HepG2 (cell line): ENCODE results near the gene ARHGAP22. TPM values are rescaled to one million over a fixed set of nuclear protein-coding genes. Genes with fewer than 3 reads are reported as not detected.

Experiments
- ATAC-seq: fragments of 200-7000 bp; cut with Tn5 transposase; 3 replicates; pipeline ENCODE4 v1.9.1; 2020; ENCODE audit warnings: mild to moderate bottlenecking, moderate library complexity
- BruUV-seq: library from RNA; stranded (reverse); fragments of 400-500 nt; replicated peaks from 2 replicates; lab custom pipeline; 2021; lab: Mats Ljungman, UMichigan
- CTCF ChIA-PET: fragments of 300-600 bp; formaldehyde crosslinking; extraction: SDS; loops from one replicate; lab custom pipeline; 2021; ENCODE audit warnings: low total read pairs, inconsistent platforms, low intra/inter-chr PET ratio; lab: Yijun Ruan, JAX
- POLR2A ChIA-PET: fragments of 350-600 bp; sonication (Branson Sonifier 250); formaldehyde crosslinking; loops from one replicate; lab custom pipeline; 2020; ENCODE audit warnings: antibody characterized with exemption, inconsistent platforms; lab: Yijun Ruan, JAX
- DNase-seq: peaks from one replicate; pipeline ENCODE4 v3.0.0-alpha.2; 2015; ENCODE audit warnings: low spot score
- FAIRE-seq: peaks from 3 replicates; lab custom pipeline; 2011; peaks lifted over from hg19 to GRCh38; lab: Jason Lieb, UNC
- H2AFZ ChIP-seq: one replicate; pipeline ENCODE4 v1.6.1; 2011; ENCODE audit warnings: low read length, inconsistent platforms
- H3K27ac ChIP-seq: fragments of 300-600 bp; 3 replicates; pipeline ENCODE4 v1.8.0; 2011; ENCODE audit warnings: mixed run types, mild to moderate bottlenecking, mixed read lengths, low read length, inconsistent platforms; ENCODE audit not compliant: insufficient read depth; ENCODE audit errors: extremely low read length
- H3K27me3 ChIP-seq, 2 experiments: fragments of 200-600 bp in 1 of 2; 2 replicates in 1 of 2; 3 replicates in 1 of 2; pipeline versions ENCODE4 v1.6.0 to v1.8.0; 2011; ENCODE audit warnings: low read length in 2 of 2, mild to moderate bottlenecking in 2 of 2, moderate library complexity in 2 of 2, inconsistent platforms in 1 of 2; ENCODE audit not compliant: insufficient read depth in 2 of 2, control insufficient read depth in 1 of 2
- H3K36me3 ChIP-seq, 2 experiments: fragments of 200-600 bp in 1 of 2; replicated peaks in 1 of 2; 2 replicates in 1 of 2; 3 replicates in 1 of 2; pipeline versions ENCODE4 v1.5.1 to v1.8.0; 2011; ENCODE audit warnings: low read length in 2 of 2, inconsistent platforms in 1 of 2; ENCODE audit not compliant: insufficient read depth in 2 of 2, control insufficient read depth in 1 of 2
- H3K4me1 ChIP-seq: 2 replicates; pipeline ENCODE4 v1.5.1; 2012; ENCODE audit warnings: low read length, inconsistent platforms; ENCODE audit not compliant: insufficient read depth
- H3K4me2 ChIP-seq: 2 replicates; pipeline ENCODE4 v1.6.0; 2011; ENCODE audit warnings: low read depth, low read length, inconsistent platforms
- H3K4me3 ChIP-seq, 3 experiments: fragments of 200-600 bp in 1 of 3; sonication (generic), shearing (Covaris generic) in 1 of 3; replicated peaks in 1 of 3; 2 replicates each; pipeline ENCODE4 v1.5.1; 2011 to 2016; ENCODE audit warnings: low read length in 3 of 3, inconsistent platforms in 2 of 3, low read depth in 2 of 3, mild to moderate bottlenecking in 2 of 3, control low read depth in 1 of 3, mixed read lengths in 1 of 3; ENCODE audit not compliant: insufficient read depth in 1 of 3
- H3K79me2 ChIP-seq: one replicate; pipeline ENCODE4 v1.6.1; 2011; ENCODE audit warnings: low read length, inconsistent platforms; ENCODE audit not compliant: insufficient read depth
- H3K9ac ChIP-seq: 2 replicates; pipeline ENCODE4 v1.6.0; 2011; ENCODE audit warnings: mild to moderate bottlenecking, low read depth, low read length, inconsistent platforms; ENCODE audit not compliant: insufficient read depth
- H3K9me3 ChIP-seq: 2 replicates; pipeline ENCODE4 v1.5.1; 2012; ENCODE audit warnings: mild to moderate bottlenecking, low read length
- H4K20me1 ChIP-seq: 2 replicates; pipeline ENCODE4 v1.6.0; 2011; ENCODE audit warnings: inconsistent platforms, mild to moderate bottlenecking, low read length, moderate library complexity; ENCODE audit not compliant: insufficient read depth
- CENPT ChIP-seq: sonication (generic); formaldehyde crosslinking; IDR thresholded peaks from 2 replicates; pipeline ENCODE4 v1.8.0; 2022; ENCODE audit warnings: low read depth, mild to moderate bottlenecking, moderate library complexity, missing genetic modification reagents
- MIXL1 ChIP-seq: IDR thresholded peaks from 2 replicates; pipeline ENCODE4 v1.6.1; 2016
- MTF1 ChIP-seq: sonication (generic); formaldehyde crosslinking; IDR thresholded peaks from 2 replicates; pipeline ENCODE4 v1.5.0; 2020; ENCODE audit warnings: missing genetic modification reagents
- MYC ChIP-seq: sonication (generic); formaldehyde crosslinking; IDR thresholded peaks from 2 replicates; pipeline ENCODE4 v1.9.0; 2021; ENCODE audit warnings: missing genetic modification reagents, borderline replicate concordance
- NFRKB ChIP-seq: fragments of 450-650 bp; IDR thresholded peaks from 2 replicates; pipeline ENCODE4 v1.6.1; 2017
- TCF7L2 ChIP-seq: IDR thresholded peaks from 2 replicates; pipeline ENCODE4 v1.6.1; 2011; ENCODE audit warnings: mild to moderate bottlenecking, low read depth, low read length, moderate library complexity
- ZNF234 ChIP-seq: sonication (generic); formaldehyde crosslinking; conservative IDR thresholded peaks from 2 replicates; pipeline ENCODE4 v1.5.1; 2020; ENCODE audit warnings: mild to moderate bottlenecking, missing genetic modification reagents
- ZNF670 ChIP-seq: sonication (generic); formaldehyde crosslinking; IDR thresholded peaks from 2 replicates; pipeline ENCODE4 v1.8.0; 2022; ENCODE audit warnings: mild to moderate bottlenecking, missing genetic modification reagents, borderline replicate concordance
- ZNF713 ChIP-seq: sonication (generic); formaldehyde crosslinking; IDR thresholded peaks from 2 replicates; pipeline ENCODE4 v1.4.0; 2020; ENCODE audit warnings: mild to moderate bottlenecking, missing genetic modification reagents
- ZNF891 ChIP-seq: sonication (generic); formaldehyde crosslinking; IDR thresholded peaks from 2 replicates; pipeline ENCODE4 v1.5.0; 2020; ENCODE audit warnings: mild to moderate bottlenecking, missing genetic modification reagents
- ZSCAN29 ChIP-seq: sonication (generic); formaldehyde crosslinking; conservative IDR thresholded peaks from 2 replicates; pipeline ENCODE4 v1.4.0; 2020; ENCODE audit warnings: mild to moderate bottlenecking, missing genetic modification reagents
- ZZZ3 ChIP-seq: sonication (generic); formaldehyde crosslinking; IDR thresholded peaks from 2 replicates; pipeline ENCODE4 v1.4.0; 2020; ENCODE audit warnings: missing genetic modification reagents, mild to moderate bottlenecking, borderline replicate concordance
- WGBS: methylation state at CpG from one replicate; pipeline ENCODE4 v1.1.6; 2017; ENCODE audit warnings: low lambda C conversion rate; 5-methylcytosine and 5-hydroxymethylcytosine counted together
- in situ Hi-C: cut with HindIII; loops from 2 replicates; pipeline ENCODE4 v1.10.0; 2017; ENCODE audit warnings: low pct_unique_long_range_greater_than_20kb; ENCODE audit not compliant: extremely low pct_ligation_motif_present
- intact Hi-C: fragments of 100-400 bp; cut with micrococcal nuclease; formaldehyde crosslinking; loops from one replicate; pipeline ENCODE4 v1.10.0; 2022; ENCODE audit not compliant: unreplicated experiment
- polyA plus RNA-seq, 8 experiments: library from polyadenylated mRNA; depleted of rRNA in 3 of 8; stranded (reverse) in 7 of 8; unstranded in 1 of 8; fragments of >200 nt; fragmentation: Illumina TruSeq in 4 of 8; extraction: Trizol in 4 of 8; gene quantifications; 2 replicates each; pipeline versions ENCODE4 v1.2.1 to v1.2.3, GENCODE V29; 2011 to 2016; ENCODE audit warnings: low read depth in 4 of 8, missing spikeins in 1 of 8, mixed read lengths in 1 of 8; ENCODE audit not compliant: insufficient read depth in 1 of 8
- total RNA-seq, 5 experiments: library from RNA; depleted of rRNA; stranded (reverse); fragments of >200 nt; fragmentation: Illumina TruSeq; extraction: Trizol; gene quantifications; 2 replicates each; pipeline ENCODE4 v1.2.3, GENCODE V29; 2016; ENCODE audit warnings: low read depth in 1 of 5
- TF ChIP-seq, protein P1 (sequence below), 2 experiments: sonication (generic) in 1 of 2; formaldehyde crosslinking in 1 of 2; IDR thresholded peaks; 2 replicates each; pipeline versions ENCODE4 v1.4.0 to v1.6.1; 2018 to 2020; ENCODE audit warnings: missing genetic modification reagents in 2 of 2, borderline replicate concordance in 1 of 2, low read depth in 1 of 2, mild to moderate bottlenecking in 1 of 2, missing biosample characterization in 1 of 2
- TF ChIP-seq, protein P2 (sequence below): sonication (generic); formaldehyde crosslinking; IDR thresholded peaks from 2 replicates; pipeline ENCODE4 v1.5.1; 2020; ENCODE audit warnings: mild to moderate bottlenecking, missing genetic modification reagents, borderline replicate concordance

The ARHGAP22 gene
- total and polyA plus RNA-seq, 2 of the 13 experiments (the other 11 are each of a cell fraction or from before 2014, with no cell fraction given) = 0.08 to 0.38 TPM

DNA sequence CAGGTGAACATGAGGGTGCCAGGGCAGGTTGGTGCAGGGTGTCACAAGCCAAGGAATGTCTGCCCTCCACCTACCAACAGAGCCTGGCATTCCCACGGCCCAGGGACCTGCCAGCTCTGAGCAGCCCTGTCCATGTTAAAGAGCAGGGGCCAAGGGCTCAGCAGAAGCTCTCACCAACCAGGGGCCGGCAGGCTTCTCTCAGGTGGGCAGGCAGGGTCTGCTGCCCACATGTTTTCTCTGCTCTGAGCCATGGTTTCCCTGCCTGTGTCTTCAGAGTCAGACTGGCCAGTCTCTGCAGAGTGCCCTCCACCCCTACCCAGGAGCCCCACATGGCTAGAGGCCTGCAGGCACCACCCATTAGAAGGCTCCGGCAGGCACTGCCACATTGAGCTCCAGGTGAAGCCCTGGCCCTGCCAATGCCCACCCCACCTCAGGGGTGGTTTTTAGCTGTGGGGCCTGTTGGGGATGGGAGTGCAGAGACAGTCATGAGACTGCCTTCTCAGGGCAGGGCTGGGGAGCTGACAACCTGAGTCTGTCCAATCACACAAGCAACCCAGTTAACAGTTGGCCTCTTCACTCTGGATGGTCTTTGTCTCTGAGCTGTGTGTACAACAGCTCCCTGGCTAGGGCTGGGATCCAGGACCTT lies 135.9 kb downstream of the ARHGAP22 start (continued):
- TF ChIP-seq, protein P1, sequence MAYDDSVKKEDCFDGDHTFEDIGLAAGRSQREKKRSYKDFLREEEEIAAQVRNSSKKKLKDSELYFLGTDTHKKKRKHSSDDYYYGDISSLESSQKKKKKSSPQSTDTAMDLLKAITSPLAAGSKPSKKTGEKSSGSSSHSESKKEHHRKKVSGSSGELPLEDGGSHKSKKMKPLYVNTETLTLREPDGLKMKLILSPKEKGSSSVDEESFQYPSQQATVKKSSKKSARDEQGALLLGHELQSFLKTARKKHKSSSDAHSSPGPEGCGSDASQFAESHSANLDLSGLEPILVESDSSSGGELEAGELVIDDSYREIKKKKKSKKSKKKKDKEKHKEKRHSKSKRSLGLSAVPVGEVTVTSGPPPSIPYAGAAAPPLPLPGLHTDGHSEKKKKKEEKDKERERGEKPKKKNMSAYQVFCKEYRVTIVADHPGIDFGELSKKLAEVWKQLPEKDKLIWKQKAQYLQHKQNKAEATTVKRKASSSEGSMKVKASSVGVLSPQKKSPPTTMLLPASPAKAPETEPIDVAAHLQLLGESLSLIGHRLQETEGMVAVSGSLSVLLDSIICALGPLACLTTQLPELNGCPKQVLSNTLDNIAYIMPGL (CRISPR knock-in tag; IDR thresholded peaks at IDR 0.05; ENCODE audit: borderline replicate concordance in 1 of 2, low read depth in 1 of 2) = no peak
- TF ChIP-seq MYC = no peak
- TF ChIP-seq NFRKB = no peak
- TF ChIP-seq ZSCAN29 (CRISPR knock-in tag) = no peak
- no peak for TF ChIP-seq TCF7L2
- TF ChIP-seq MIXL1 (CRISPR knock-in tag) = no peak
- no peak for TF ChIP-seq ZZZ3
- TF ChIP-seq CENPT (CRISPR knock-in tag) = no peak
- TF ChIP-seq ZNF713 = no peak

DNA sequence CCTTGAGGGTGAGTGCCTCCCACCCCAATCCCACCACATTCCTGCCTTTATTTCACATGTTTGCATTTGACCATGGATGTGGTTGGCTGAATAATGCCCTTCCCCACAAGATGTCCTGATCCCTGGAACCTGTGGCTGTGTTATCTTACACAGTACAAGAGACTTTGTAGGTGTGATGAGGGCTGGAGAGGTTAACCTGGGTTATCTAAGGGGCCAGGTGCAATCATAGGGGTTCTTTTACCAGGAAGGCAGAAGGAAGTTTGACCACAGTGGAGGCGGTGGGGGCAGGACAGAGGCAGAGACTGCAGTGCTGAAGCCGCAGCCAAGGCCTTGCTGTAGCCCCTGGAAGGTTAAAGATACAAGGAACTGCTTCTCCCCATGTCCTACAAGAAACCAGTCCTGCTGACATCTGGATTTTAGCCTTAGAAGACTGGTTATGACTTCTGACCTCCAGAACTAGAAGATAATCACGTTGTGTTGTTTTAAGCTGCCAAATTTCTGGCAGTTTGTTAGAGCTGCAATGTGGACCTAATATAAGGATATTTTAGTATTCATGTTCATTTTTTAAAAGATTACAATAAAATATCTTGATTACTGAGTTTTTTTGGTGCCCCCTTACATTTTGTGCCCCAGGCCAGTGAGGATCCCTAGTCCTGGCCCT lies 136.6 kb downstream of the ARHGAP22 start:
- intact Hi-C loops (no loop called here), in situ Hi-C loops (no loop called here)
- no peak overlapping the region for H3K27ac ChIP-seq
- no peak overlapping the region for H3K4me3 ChIP-seq
- DNase-seq = no peak
- H4K20me1 ChIP-seq = no peaks in the 10 kb centered on the region
- H3K27me3 ChIP-seq = 0 out of 5 replicates have a peak, but pooled peaks cover 0 to 11% of the 10 kb centered on the region in 2 experiments
- no peak overlapping the region for H3K4me2 ChIP-seq
- H3K4me1 ChIP-seq = peaks cover 12% of the 10 kb centered on the region; the same call in 1 of the 2 replicates
- no peaks in the 10 kb centered on the region for H3K9me3 ChIP-seq
- H3K79me2 ChIP-seq = no peaks in the 10 kb centered on the region
- 0% methylated on average over 3 of the region's 3 CpGs for WGBS
- BruUV-seq = no TSS peak
- ChIA-PET POLR2A (interaction anchor here (1.0 kb wide), 1 partner anchor 8 kb away, joined by 3 read pairs; no protein-coding TSS in a partner anchor), CTCF (no interaction called here)
- H3K36me3 ChIP-seq = no peaks in the 10 kb centered on the region
- no peak for ATAC-seq
- H2AFZ ChIP-seq = no peak overlapping the region
- FAIRE-seq = no peak
- H3K9ac ChIP-seq = no peak overlapping the region
- TF ChIP-seq ZNF234 (no peak), ZNF670 (CRISPR knock-in tag) (no peak), MTF1 (CRISPR knock-in tag) (no peak), ZNF891 (CRISPR knock-in tag) (no peak)
- TF ChIP-seq, protein P2, sequence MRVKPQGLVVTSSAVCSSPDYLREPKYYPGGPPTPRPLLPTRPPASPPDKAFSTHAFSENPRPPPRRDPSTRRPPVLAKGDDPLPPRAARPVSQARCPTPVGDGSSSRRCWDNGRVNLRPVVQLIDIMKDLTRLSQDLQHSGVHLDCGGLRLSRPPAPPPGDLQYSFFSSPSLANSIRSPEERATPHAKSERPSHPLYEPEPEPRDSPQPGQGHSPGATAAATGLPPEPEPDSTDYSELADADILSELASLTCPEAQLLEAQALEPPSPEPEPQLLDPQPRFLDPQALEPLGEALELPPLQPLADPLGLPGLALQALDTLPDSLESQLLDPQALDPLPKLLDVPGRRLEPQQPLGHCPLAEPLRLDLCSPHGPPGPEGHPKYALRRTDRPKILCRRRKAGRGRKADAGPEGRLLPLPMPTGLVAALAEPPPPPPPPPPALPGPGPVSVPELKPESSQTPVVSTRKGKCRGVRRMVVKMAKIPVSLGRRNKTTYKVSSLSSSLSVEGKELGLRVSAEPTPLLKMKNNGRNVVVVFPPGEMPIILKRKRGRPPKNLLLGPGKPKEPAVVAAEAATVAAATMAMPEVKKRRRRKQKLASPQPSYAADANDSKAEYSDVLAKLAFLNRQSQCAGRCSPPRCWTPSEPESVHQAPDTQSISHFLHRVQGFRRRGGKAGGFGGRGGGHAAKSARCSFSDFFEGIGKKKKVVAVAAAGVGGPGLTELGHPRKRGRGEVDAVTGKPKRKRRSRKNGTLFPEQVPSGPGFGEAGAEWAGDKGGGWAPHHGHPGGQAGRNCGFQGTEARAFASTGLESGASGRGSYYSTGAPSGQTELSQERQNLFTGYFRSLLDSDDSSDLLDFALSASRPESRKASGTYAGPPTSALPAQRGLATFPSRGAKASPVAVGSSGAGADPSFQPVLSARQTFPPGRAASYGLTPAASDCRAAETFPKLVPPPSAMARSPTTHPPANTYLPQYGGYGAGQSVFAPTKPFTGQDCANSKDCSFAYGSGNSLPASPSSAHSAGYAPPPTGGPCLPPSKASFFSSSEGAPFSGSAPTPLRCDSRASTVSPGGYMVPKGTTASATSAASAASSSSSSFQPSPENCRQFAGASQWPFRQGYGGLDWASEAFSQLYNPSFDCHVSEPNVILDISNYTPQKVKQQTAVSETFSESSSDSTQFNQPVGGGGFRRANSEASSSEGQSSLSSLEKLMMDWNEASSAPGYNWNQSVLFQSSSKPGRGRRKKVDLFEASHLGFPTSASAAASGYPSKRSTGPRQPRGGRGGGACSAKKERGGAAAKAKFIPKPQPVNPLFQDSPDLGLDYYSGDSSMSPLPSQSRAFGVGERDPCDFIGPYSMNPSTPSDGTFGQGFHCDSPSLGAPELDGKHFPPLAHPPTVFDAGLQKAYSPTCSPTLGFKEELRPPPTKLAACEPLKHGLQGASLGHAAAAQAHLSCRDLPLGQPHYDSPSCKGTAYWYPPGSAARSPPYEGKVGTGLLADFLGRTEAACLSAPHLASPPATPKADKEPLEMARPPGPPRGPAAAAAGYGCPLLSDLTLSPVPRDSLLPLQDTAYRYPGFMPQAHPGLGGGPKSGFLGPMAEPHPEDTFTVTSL (CRISPR knock-in tag) = no peak
